Endodermal cell (in vitro differentiated cells): ENCODE results near the gene RNF126. TPM values are rescaled to one million over a fixed set of nuclear protein-coding genes. Genes with fewer than 3 reads are reported as not detected.

ENCODE experiments used
- DNase-seq: peaks from one replicate; pipeline ENCODE4 v3.0.0-alpha.2; 2017
- H3K27ac ChIP-seq: 2 replicates; pipeline ENCODE4 v1.5.1; 2013; ENCODE audit warnings: mild to moderate bottlenecking, low read depth, low read length, moderate library complexity
- H3K27me3 ChIP-seq: 2 replicates; pipeline ENCODE4 v1.6.1; 2013; ENCODE audit warnings: mild to moderate bottlenecking, low read length, moderate library complexity; ENCODE audit not compliant: insufficient read depth, control insufficient read depth, poor library complexity, severe bottlenecking
- H3K36me3 ChIP-seq: 2 replicates; pipeline ENCODE4 v1.7.0; 2013; ENCODE audit warnings: mild to moderate bottlenecking, low read length, moderate library complexity; ENCODE audit not compliant: control insufficient read depth, insufficient read depth
- H3K4me1 ChIP-seq: one replicate; pipeline ENCODE4 v1.7.0; 2013; ENCODE audit warnings: low read length; ENCODE audit not compliant: control insufficient read depth, insufficient read depth
- H3K4me3 ChIP-seq: 2 replicates; pipeline ENCODE4 v1.5.1; 2013; ENCODE audit warnings: mild to moderate bottlenecking, low read length, moderate library complexity
- H3K9ac ChIP-seq: 2 replicates; pipeline ENCODE4 v1.6.1; 2013; ENCODE audit warnings: mild to moderate bottlenecking, low read length, moderate library complexity; ENCODE audit not compliant: poor library complexity, severe bottlenecking; ENCODE audit errors: extremely low read depth
- H3K9me3 ChIP-seq: 2 replicates; pipeline ENCODE4 v1.6.1; 2013; ENCODE audit warnings: mild to moderate bottlenecking, low read length, moderate library complexity; ENCODE audit not compliant: control insufficient read depth
- H3K27ac Mint-ChIP-seq: 2 replicates; pipeline ENCODE4 v1.8.0; 2020; ENCODE audit warnings: mixed read lengths
- H3K27me3 Mint-ChIP-seq: 2 replicates; pipeline ENCODE4 v1.8.0; 2021; ENCODE audit warnings: mild to moderate bottlenecking, mixed read lengths; ENCODE audit not compliant: insufficient read depth
- H3K36me3 Mint-ChIP-seq: 2 replicates; pipeline ENCODE4 v1.8.0; 2020; ENCODE audit warnings: low read depth, mixed read lengths
- H3K4me1 Mint-ChIP-seq: 2 replicates; pipeline ENCODE4 v1.8.0; 2020; ENCODE audit warnings: mixed read lengths
- H3K4me3 Mint-ChIP-seq: 2 replicates; pipeline ENCODE4 v1.8.0; 2020; ENCODE audit warnings: mild to moderate bottlenecking, moderate library complexity, mixed read lengths
- H3K9me3 Mint-ChIP-seq: 2 replicates; pipeline ENCODE4 v1.8.0; 2020; ENCODE audit warnings: mild to moderate bottlenecking, mixed read lengths
- WGBS, 2 experiments: methylation state at CpG; one replicate each; pipeline versions ENCODE4 v1.1.5 to v1.1.7; 2013; ENCODE audit warnings: missing lambda C conversion rate in 2 of 2, mixed read lengths in 1 of 2; ENCODE audit not compliant: insufficient coverage in 1 of 2, insufficient read length in 1 of 2; 5-methylcytosine and 5-hydroxymethylcytosine counted together
- total RNA-seq, 2 donors: library from RNA; stranded (reverse); fragmentation: NEBNext Ultra II Directional in 1 of 2; extraction: Animal tissue kit (Norgen Biotek cat#: 25700) in 1 of 2; gene quantifications; 2 replicates in 1 of 2; 3 replicates in 1 of 2; pipeline ENCODE4 v1.2.1, GENCODE V29; 2021
- TF ChIP-seq, protein P1 (sequence below): fragments of 200-600 bp; sonication (generic); conservative IDR thresholded peaks from 2 replicates; pipeline ENCODE4 v1.5.0; 2021; ENCODE audit warnings: antibody characterized with exemption, mild to moderate bottlenecking

Gene RNF126
- total RNA-seq, 2 donors from 2014 or later = 49.1 to 66.4 TPM

DNA sequence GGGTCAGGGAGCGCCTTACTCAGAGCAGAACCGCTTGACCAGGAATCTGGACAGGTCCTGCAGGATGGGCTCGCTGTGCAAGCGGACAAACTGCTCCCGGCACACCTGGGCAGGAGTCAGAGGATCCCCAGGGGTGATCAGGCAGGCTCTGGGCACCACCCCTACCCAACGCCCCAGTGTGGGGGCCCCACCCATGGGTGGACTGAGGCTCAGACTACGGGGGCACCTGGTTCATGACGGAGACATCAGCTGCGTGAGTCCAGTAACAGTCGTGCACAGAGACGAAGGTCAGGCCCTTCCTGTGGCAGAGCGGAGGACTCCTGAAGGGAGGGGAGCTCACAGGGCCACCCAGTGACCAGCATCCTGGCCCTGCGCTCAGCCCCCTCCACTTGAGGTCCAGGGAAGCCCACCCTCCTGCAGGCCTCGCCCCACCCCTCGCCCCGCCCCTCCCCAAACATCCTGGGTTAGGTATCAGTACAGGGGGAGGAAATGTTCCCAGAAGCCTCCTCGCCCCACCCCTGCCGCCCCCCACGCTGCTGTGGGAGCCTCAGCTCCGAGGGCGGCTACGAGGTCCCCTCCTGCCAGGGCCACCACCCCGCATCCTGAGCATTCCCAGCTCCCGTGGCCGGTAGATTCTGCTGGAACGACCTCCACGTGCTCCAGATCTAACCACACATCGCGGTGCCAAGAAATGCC lies 45.3 kb downstream of the RNF126 start:
- Histone ChIP-seq H3K36me3 (peaks cover 3% of the 10 kb centered on the region), H3K9ac (no peak overlapping the region), H3K9me3 (no peaks in the 10 kb centered on the region), H3K27me3 (no peaks in the 10 kb centered on the region), H3K4me1 (no peaks in the 10 kb centered on the region), H3K27ac (no peak overlapping the region), H3K4me3 (no peak overlapping the region)
- Mint-ChIP-seq H3K4me3 (no peak overlapping the region), H3K36me3 (peaks cover 40% of the 10 kb centered on the region), H3K9me3 (no peaks in the 10 kb centered on the region), H3K4me1 (no peaks in the 10 kb centered on the region), H3K27ac (no peak overlapping the region), H3K27me3 (no peaks in the 10 kb centered on the region)
- 94 to 96% methylated on average over 22 to 26 of the region's 29 CpGs for WGBS, 2 experiments
- TF ChIP-seq, protein P1, sequence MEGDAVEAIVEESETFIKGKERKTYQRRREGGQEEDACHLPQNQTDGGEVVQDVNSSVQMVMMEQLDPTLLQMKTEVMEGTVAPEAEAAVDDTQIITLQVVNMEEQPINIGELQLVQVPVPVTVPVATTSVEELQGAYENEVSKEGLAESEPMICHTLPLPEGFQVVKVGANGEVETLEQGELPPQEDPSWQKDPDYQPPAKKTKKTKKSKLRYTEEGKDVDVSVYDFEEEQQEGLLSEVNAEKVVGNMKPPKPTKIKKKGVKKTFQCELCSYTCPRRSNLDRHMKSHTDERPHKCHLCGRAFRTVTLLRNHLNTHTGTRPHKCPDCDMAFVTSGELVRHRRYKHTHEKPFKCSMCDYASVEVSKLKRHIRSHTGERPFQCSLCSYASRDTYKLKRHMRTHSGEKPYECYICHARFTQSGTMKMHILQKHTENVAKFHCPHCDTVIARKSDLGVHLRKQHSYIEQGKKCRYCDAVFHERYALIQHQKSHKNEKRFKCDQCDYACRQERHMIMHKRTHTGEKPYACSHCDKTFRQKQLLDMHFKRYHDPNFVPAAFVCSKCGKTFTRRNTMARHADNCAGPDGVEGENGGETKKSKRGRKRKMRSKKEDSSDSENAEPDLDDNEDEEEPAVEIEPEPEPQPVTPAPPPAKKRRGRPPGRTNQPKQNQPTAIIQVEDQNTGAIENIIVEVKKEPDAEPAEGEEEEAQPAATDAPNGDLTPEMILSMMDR = no peak
- no peak for DNase-seq

DNA sequence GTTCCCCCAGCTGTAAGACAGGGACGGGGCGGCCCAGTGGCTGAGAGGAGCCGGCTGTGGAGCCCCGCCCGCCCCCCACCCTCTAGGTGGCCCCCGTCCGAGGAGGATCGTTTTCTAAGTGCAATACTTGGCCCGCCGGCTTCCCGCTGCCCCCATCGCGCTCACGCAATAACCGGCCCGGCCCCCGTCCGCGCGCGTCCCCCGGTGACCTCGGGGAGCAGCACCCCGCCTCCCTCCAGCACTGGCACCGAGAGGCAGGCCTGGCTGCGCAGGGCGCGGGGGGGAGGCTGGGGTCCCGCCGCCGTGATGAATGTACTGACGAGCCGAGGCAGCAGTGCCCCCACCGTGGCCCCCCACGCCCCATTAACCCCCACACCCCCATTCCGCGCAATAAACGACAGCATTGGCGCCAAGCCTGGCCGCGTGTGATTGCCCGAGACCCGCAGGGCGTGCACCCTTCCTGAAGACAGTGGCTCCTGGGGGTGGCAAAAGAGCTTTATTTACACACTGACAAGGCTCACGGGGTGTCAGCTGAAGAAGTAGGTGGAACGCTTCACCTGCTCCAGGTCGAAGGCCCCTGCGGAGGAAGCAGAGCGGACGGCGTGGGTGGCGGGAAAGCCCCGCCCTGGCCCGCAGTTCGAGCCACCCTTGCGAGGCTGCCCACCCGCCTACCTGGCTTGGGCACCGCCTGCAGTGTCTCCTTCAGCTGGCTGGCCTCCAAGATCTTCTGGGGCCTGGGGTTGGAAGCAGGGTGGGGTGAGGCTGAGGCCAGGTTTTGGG lies 46.1 kb downstream of the RNF126 start:
- Mint-ChIP-seq H3K9me3 (no peaks in the 10 kb centered on the region), H3K4me1 (no peaks in the 10 kb centered on the region), H3K4me3 (no peak overlapping the region), H3K36me3 (peaks cover 43% of the 10 kb centered on the region), H3K27ac (no peak overlapping the region), H3K27me3 (no peaks in the 10 kb centered on the region)
- no peak overlapping the region for H3K9ac ChIP-seq
- H3K9me3 ChIP-seq = no peaks in the 10 kb centered on the region
- no peaks in the 10 kb centered on the region for H3K4me1 ChIP-seq
- H3K27me3 ChIP-seq = no peaks in the 10 kb centered on the region
- peaks cover 3% of the 10 kb centered on the region for H3K36me3 ChIP-seq
- no peak for DNase-seq
- TF ChIP-seq, protein P1 = no peak
- 96 to 99% methylated on average over 31 to 51 of the region's 58 CpGs for WGBS, 2 experiments
- H3K4me3 ChIP-seq = no peak overlapping the region
- H3K27ac ChIP-seq = no peak overlapping the region

DNA sequence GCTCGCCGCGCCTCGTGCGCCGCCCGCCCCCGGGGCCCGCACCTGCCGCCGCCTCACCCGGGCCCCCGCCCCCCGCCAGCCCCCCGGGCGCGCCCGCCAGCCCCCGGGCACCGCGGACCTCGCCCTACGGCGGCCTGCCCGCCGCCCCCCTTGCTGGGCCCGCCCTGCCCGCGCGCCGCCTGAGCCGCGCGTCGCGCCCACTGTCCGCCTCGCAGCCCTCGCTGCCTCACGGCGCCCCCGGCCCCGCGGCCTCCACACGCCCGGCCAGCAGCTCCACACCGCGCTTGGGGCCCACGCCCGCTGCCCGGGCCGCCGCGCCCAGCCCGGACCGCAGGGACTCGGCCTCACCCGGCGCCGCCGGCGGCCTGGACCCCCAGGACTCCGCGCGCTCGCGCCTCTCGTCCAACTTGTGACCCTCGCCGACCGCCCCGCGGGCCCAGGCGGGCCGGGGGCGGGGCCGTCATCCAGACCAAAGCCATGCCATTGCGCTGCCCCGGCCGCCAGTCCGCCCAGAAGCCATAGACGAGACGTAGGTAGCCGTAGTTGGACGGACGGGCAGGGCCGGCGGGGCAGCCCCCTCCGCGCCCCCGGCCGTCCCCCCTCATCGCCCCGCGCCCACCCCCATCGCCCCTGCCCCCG lies 46.8 kb downstream of the RNF126 start:
- no peaks in the 10 kb centered on the region for H3K27me3 Mint-ChIP-seq
- no peaks in the 10 kb centered on the region for H3K9me3 ChIP-seq
- H3K9me3 Mint-ChIP-seq = no peaks in the 10 kb centered on the region
- no peaks in the 10 kb centered on the region for H3K4me1 ChIP-seq
- WGBS, 2 experiments = 60 to 85% methylated on average over 11 to 67 of the region's 97 CpGs
- DNase-seq = no peak
- no peaks in the 10 kb centered on the region for H3K27me3 ChIP-seq
- H3K27ac ChIP-seq = no peak overlapping the region
- no peak overlapping the region for H3K4me3 Mint-ChIP-seq
- H3K4me3 ChIP-seq = no peak overlapping the region
- no peak overlapping the region for H3K9ac ChIP-seq
- H3K36me3 ChIP-seq = peaks cover 3% of the 10 kb centered on the region
- H3K36me3 Mint-ChIP-seq = peaks cover 43% of the 10 kb centered on the region
- TF ChIP-seq, protein P1 = no peak
- no peak overlapping the region for H3K27ac Mint-ChIP-seq
- H3K4me1 Mint-ChIP-seq = no peaks in the 10 kb centered on the region
